HepG2 (cell line): ENCODE data around the gene TEAD1. TPM values are rescaled to one million over a fixed set of nuclear protein-coding genes. Genes with fewer than 3 reads are reported as not detected.

Experiments
- ATAC-seq: fragments of 200-7000 bp; cut with Tn5 transposase; 3 replicates; pipeline ENCODE4 v1.9.1; 2020; ENCODE audit warnings: mild to moderate bottlenecking, moderate library complexity
- BruUV-seq: library from RNA; stranded (reverse); fragments of 400-500 nt; replicated peaks from 2 replicates; lab custom pipeline; 2021; lab: Mats Ljungman, UMichigan
- CTCF ChIA-PET: fragments of 300-600 bp; formaldehyde crosslinking; extraction: SDS; loops from one replicate; lab custom pipeline; 2021; ENCODE audit warnings: low total read pairs, inconsistent platforms, low intra/inter-chr PET ratio; lab: Yijun Ruan, JAX
- POLR2A ChIA-PET: fragments of 350-600 bp; sonication (Branson Sonifier 250); formaldehyde crosslinking; loops from one replicate; lab custom pipeline; 2020; ENCODE audit warnings: antibody characterized with exemption, inconsistent platforms; lab: Yijun Ruan, JAX
- DNase-seq: peaks from one replicate; pipeline ENCODE4 v3.0.0-alpha.2; 2015; ENCODE audit warnings: low spot score
- FAIRE-seq: peaks from 3 replicates; lab custom pipeline; 2011; peaks lifted over from hg19 to GRCh38; lab: Jason Lieb, UNC
- H2AFZ ChIP-seq: one replicate; pipeline ENCODE4 v1.6.1; 2011; ENCODE audit warnings: low read length, inconsistent platforms
- H3K27ac ChIP-seq: fragments of 300-600 bp; 3 replicates; pipeline ENCODE4 v1.8.0; 2011; ENCODE audit warnings: mixed run types, mild to moderate bottlenecking, mixed read lengths, low read length, inconsistent platforms; ENCODE audit not compliant: insufficient read depth; ENCODE audit errors: extremely low read length
- H3K27me3 ChIP-seq, 2 experiments: fragments of 200-600 bp in 1 of 2; 2 replicates in 1 of 2; 3 replicates in 1 of 2; pipeline versions ENCODE4 v1.6.0 to v1.8.0; 2011; ENCODE audit warnings: low read length in 2 of 2, mild to moderate bottlenecking in 2 of 2, moderate library complexity in 2 of 2, inconsistent platforms in 1 of 2; ENCODE audit not compliant: insufficient read depth in 2 of 2, control insufficient read depth in 1 of 2
- H3K36me3 ChIP-seq, 2 experiments: fragments of 200-600 bp in 1 of 2; replicated peaks in 1 of 2; 2 replicates in 1 of 2; 3 replicates in 1 of 2; pipeline versions ENCODE4 v1.5.1 to v1.8.0; 2011; ENCODE audit warnings: low read length in 2 of 2, inconsistent platforms in 1 of 2; ENCODE audit not compliant: insufficient read depth in 2 of 2, control insufficient read depth in 1 of 2
- H3K4me1 ChIP-seq: 2 replicates; pipeline ENCODE4 v1.5.1; 2012; ENCODE audit warnings: low read length, inconsistent platforms; ENCODE audit not compliant: insufficient read depth
- H3K4me2 ChIP-seq: 2 replicates; pipeline ENCODE4 v1.6.0; 2011; ENCODE audit warnings: low read depth, low read length, inconsistent platforms
- H3K4me3 ChIP-seq, 3 experiments: fragments of 200-600 bp in 1 of 3; sonication (generic), shearing (Covaris generic) in 1 of 3; replicated peaks in 1 of 3; 2 replicates each; pipeline ENCODE4 v1.5.1; 2011 to 2016; ENCODE audit warnings: low read length in 3 of 3, inconsistent platforms in 2 of 3, low read depth in 2 of 3, mild to moderate bottlenecking in 2 of 3, control low read depth in 1 of 3, mixed read lengths in 1 of 3; ENCODE audit not compliant: insufficient read depth in 1 of 3
- H3K79me2 ChIP-seq: one replicate; pipeline ENCODE4 v1.6.1; 2011; ENCODE audit warnings: low read length, inconsistent platforms; ENCODE audit not compliant: insufficient read depth
- H3K9ac ChIP-seq: 2 replicates; pipeline ENCODE4 v1.6.0; 2011; ENCODE audit warnings: mild to moderate bottlenecking, low read depth, low read length, inconsistent platforms; ENCODE audit not compliant: insufficient read depth
- H3K9me3 ChIP-seq: 2 replicates; pipeline ENCODE4 v1.5.1; 2012; ENCODE audit warnings: mild to moderate bottlenecking, low read length
- H4K20me1 ChIP-seq: 2 replicates; pipeline ENCODE4 v1.6.0; 2011; ENCODE audit warnings: inconsistent platforms, mild to moderate bottlenecking, low read length, moderate library complexity; ENCODE audit not compliant: insufficient read depth
- CBX1 ChIP-seq: IDR thresholded peaks from one replicate; pipeline ENCODE4 v1.6.1; 2016; ENCODE audit warnings: antibody characterized with exemption, low read depth
- NBN ChIP-seq: fragments of 450-650 bp; conservative IDR thresholded peaks from 2 replicates; pipeline ENCODE4 v1.6.1; 2017
- YEATS2 ChIP-seq: sonication (generic); formaldehyde crosslinking; IDR thresholded peaks from 2 replicates; pipeline ENCODE4 v1.4.0; 2020; ENCODE audit warnings: missing genetic modification reagents, borderline replicate concordance
- ZNF343 ChIP-seq: sonication (generic); formaldehyde crosslinking; IDR thresholded peaks from 2 replicates; pipeline ENCODE4 v1.4.0; 2020; ENCODE audit warnings: mild to moderate bottlenecking, missing genetic modification reagents
- ZNF616 ChIP-seq: sonication (generic); formaldehyde crosslinking; IDR thresholded peaks from 2 replicates; pipeline ENCODE4 v1.5.0; 2020; ENCODE audit warnings: low read depth, mild to moderate bottlenecking, missing genetic modification reagents
- WGBS: methylation state at CpG from one replicate; pipeline ENCODE4 v1.1.6; 2017; ENCODE audit warnings: low lambda C conversion rate; 5-methylcytosine and 5-hydroxymethylcytosine counted together
- in situ Hi-C: cut with HindIII; loops from 2 replicates; pipeline ENCODE4 v1.10.0; 2017; ENCODE audit warnings: low pct_unique_long_range_greater_than_20kb; ENCODE audit not compliant: extremely low pct_ligation_motif_present
- intact Hi-C: fragments of 100-400 bp; cut with micrococcal nuclease; formaldehyde crosslinking; loops from one replicate; pipeline ENCODE4 v1.10.0; 2022; ENCODE audit not compliant: unreplicated experiment
- polyA plus RNA-seq, 8 experiments: library from polyadenylated mRNA; depleted of rRNA in 3 of 8; stranded (reverse) in 7 of 8; unstranded in 1 of 8; fragments of >200 nt; fragmentation: Illumina TruSeq in 4 of 8; extraction: Trizol in 4 of 8; gene quantifications; 2 replicates each; pipeline versions ENCODE4 v1.2.1 to v1.2.3, GENCODE V29; 2011 to 2016; ENCODE audit warnings: low read depth in 4 of 8, missing spikeins in 1 of 8, mixed read lengths in 1 of 8; ENCODE audit not compliant: insufficient read depth in 1 of 8
- total RNA-seq, 5 experiments: library from RNA; depleted of rRNA; stranded (reverse); fragments of >200 nt; fragmentation: Illumina TruSeq; extraction: Trizol; gene quantifications; 2 replicates each; pipeline ENCODE4 v1.2.3, GENCODE V29; 2016; ENCODE audit warnings: low read depth in 1 of 5
- TF ChIP-seq, protein P1 (sequence below): sonication (generic); formaldehyde crosslinking; IDR thresholded peaks from 2 replicates; pipeline ENCODE4 v1.4.0; 2020; ENCODE audit warnings: missing genetic modification reagents
- TF ChIP-seq, protein P2 (sequence below): sonication (generic); formaldehyde crosslinking; IDR thresholded peaks from 2 replicates; pipeline ENCODE4 v1.5.0; 2020; ENCODE audit warnings: mild to moderate bottlenecking, low read depth, missing genetic modification reagents, borderline replicate concordance

TEAD1 gene
- total and polyA plus RNA-seq, 2 of the 13 experiments (the other 11 are each of a cell fraction or from before 2014, with no cell fraction given) = 20.1 to 30.5 TPM

DNA sequence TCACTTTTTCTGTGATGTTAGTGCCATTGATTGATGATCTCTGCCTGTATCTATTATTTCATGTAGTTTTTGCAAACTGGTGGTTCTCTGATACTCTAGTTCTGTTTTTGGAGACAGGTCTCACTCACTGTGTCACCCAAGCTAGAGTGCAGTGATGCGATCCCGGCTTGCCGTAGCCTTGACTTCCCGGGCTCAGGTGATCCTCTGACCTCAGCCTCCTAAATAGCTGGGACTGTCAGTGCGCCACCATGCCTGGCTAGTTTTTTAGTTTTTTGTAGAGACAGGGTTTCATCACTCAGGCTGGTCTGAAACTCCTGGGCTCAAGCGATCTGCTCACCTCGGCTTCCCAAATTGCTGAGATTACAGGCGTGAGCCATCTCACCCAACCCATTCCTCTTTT lies 16.4 kb downstream of the TEAD1 start:
- DNase-seq = no peak
- no peak for FAIRE-seq
- H3K4me3 ChIP-seq = no peak overlapping the region
- no peak overlapping the region for H3K27ac ChIP-seq
- no peak overlapping the region for H3K9ac ChIP-seq
- intact Hi-C loops = no loop called here
- H2AFZ ChIP-seq = no peak overlapping the region
- no peak for ATAC-seq
- WGBS = 93% methylated on average over 8 of the region's 8 CpGs
- ChIA-PET POLR2A (interaction anchor here (2.9 kb wide), 1 partner anchor 9 kb away, joined by 15 read pairs; no protein-coding TSS in a partner anchor), CTCF (no interaction called here)
- no peaks in the 10 kb centered on the region for H3K9me3 ChIP-seq
- BruUV-seq = no TSS peak
- no peaks in the 10 kb centered on the region for H3K27me3 ChIP-seq
- in situ Hi-C loops = no loop called here
- no peaks in the 10 kb centered on the region; the same call in 1 of the 2 replicates for H4K20me1 ChIP-seq
- no peaks in the 10 kb centered on the region for H3K36me3 ChIP-seq
- H3K4me2 ChIP-seq = no peak overlapping the region
- TF ChIP-seq, protein P1, sequence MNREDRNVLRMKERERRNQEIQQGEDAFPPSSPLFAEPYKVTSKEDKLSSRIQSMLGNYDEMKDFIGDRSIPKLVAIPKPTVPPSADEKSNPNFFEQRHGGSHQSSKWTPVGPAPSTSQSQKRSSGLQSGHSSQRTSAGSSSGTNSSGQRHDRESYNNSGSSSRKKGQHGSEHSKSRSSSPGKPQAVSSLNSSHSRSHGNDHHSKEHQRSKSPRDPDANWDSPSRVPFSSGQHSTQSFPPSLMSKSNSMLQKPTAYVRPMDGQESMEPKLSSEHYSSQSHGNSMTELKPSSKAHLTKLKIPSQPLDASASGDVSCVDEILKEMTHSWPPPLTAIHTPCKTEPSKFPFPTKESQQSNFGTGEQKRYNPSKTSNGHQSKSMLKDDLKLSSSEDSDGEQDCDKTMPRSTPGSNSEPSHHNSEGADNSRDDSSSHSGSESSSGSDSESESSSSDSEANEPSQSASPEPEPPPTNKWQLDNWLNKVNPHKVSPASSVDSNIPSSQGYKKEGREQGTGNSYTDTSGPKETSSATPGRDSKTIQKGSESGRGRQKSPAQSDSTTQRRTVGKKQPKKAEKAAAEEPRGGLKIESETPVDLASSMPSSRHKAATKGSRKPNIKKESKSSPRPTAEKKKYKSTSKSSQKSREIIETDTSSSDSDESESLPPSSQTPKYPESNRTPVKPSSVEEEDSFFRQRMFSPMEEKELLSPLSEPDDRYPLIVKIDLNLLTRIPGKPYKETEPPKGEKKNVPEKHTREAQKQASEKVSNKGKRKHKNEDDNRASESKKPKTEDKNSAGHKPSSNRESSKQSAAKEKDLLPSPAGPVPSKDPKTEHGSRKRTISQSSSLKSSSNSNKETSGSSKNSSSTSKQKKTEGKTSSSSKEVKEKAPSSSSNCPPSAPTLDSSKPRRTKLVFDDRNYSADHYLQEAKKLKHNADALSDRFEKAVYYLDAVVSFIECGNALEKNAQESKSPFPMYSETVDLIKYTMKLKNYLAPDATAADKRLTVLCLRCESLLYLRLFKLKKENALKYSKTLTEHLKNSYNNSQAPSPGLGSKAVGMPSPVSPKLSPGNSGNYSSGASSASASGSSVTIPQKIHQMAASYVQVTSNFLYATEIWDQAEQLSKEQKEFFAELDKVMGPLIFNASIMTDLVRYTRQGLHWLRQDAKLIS (CRISPR knock-in tag) = no peak
- TF ChIP-seq, protein P2, sequence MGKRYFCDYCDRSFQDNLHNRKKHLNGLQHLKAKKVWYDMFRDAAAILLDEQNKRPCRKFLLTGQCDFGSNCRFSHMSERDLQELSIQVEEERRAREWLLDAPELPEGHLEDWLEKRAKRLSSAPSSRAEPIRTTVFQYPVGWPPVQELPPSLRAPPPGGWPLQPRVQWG = no peak
- TF ChIP-seq ZNF343 (CRISPR knock-in tag) (no peak), ZNF616 (no peak), CBX1 (no peak), YEATS2 (no peak), NBN (no peak)
- H3K4me1 ChIP-seq = peaks cover 93% of the 10 kb centered on the region
- peaks cover 93% of the 10 kb centered on the region for H3K79me2 ChIP-seq
